NCI-H524 (cell line): ENCODE data around the gene ACOX3.
"Not testable (repeated sequence)": the region's sequence is repeated elsewhere in the genome, so short reads cannot be mapped to it uniquely, and the experiment has no call there.

Experiments
- DNase-seq, 2 experiments: peaks; one replicate each; lab custom pipeline; 2025; lab: John Stamatoyannopoulos, UW

Gene ACOX3

GRCh38 chr4:8386731-8387130, 53.8 kb downstream of the ACOX3 start:
- no peak for DNase-seq

- not testable (repeated sequence) for DNase-seq
Measured at GRCh38 chr4:8386131-8386530, 54.4 kb downstream of the ACOX3 start.

GRCh38 chr4:8385611-8386010, 54.9 kb downstream of the ACOX3 start:
- DNase-seq, result no peak

GRCh38 chr4:8385106-8385505, 55.4 kb downstream of the ACOX3 start:
- DNase-seq, result no peak

GRCh38 chr4:8384397-8385060, 56.0 kb downstream of the ACOX3 start:
- DNase-seq, result no peak

GRCh38 chr4:8383451-8384160, 56.9 kb downstream of the ACOX3 start:
- no peak for DNase-seq

- no peak for DNase-seq
Measured at GRCh38 chr4:8383016-8383415, 57.5 kb downstream of the ACOX3 start.

- no peak for DNase-seq
Measured at GRCh38 chr4:8381814-8382581, 58.5 kb downstream of the ACOX3 start.

GRCh38 chr4:8380511-8381415, 59.8 kb downstream of the ACOX3 start:
- no peak for DNase-seq

GRCh38 chr4:8379771-8380170, 60.8 kb downstream of the ACOX3 start:
- no peak for DNase-seq

- no peak for DNase-seq
Measured at GRCh38 chr4:8379281-8379680, 61.2 kb downstream of the ACOX3 start.

GRCh38 chr4:8378776-8379175, 61.7 kb downstream of the ACOX3 start:
- DNase-seq, result no peak

GRCh38 chr4:8378101-8378724, 62.3 kb downstream of the ACOX3 start:
- DNase-seq, result no peak

- DNase-seq, result no peak
Measured at GRCh38 chr4:8377103-8378075, 63.1 kb downstream of the ACOX3 start.

GRCh38 chr4:8376361-8377102, 64.0 kb downstream of the ACOX3 start:
- no peak for DNase-seq

- no peak for DNase-seq
Measured at GRCh38 chr4:8374851-8375649, 65.5 kb downstream of the ACOX3 start.

- no peak for DNase-seq
Measured at GRCh38 chr4:8373973-8374545, 66.5 kb downstream of the ACOX3 start.

GRCh38 chr4:8373270-8373972, 67.1 kb downstream of the ACOX3 start:
- DNase-seq, result no peak
